HG03521 (cell line): ENCODE data around the gene CCDC82.

Source experiments
- ATAC-seq: cut with Tn5 transposase; IDR thresholded peaks from one replicate; pipeline ENCODE4 v1.9.1; 2021; ENCODE audit warnings: mild to moderate bottlenecking, moderate library complexity; ENCODE audit not compliant: unreplicated experiment

The CCDC82 gene

DNA sequence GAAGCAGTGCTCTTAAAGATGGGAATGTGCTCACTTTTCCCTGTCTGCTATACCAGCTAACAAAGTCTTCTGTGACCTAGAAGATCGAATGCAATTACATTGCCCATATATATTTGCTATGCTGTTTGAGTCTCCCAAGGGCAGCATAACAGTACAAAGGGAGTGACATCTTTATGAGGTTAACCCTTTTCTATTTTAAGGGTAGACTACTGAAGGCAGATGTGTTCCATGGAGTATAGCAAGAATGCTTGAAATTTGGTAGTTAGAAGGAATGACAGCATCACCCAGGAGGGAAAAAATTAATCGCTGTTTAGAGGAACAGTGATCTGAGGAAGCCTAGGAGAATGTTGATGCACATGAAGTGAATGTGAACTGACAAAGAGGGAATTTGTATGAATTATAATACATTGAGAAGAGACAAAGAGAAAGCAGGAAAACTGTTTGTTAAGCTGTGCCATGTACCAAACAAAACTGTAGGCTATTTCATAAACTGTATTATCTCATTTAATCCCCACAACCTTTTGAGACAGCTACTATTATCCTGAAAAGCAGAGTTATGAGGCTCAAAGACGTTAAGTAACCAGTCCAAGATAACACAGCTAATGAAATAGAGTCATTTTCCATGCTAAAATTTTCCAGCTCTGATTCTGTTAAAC is 59.7 kb downstream of the CCDC82 start:
- no peak for ATAC-seq

DNA sequence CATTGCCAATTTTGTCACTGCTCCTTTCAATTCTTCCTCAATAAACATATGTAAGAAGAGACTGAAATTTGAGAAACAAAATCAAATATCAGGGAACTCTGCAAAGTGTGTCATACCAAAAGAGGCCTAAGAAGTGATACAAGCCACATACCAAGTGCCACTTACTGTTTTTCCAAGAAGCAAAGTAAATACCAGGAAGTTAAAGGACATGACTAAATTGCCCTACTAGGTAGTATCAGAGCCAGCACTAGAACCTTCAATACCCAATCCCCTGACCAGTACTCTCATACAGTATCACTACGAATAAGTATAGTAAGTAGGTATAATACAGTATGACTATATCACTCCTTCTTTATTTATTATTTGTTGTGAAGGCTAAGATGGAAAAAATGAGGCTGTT is 60.3 kb downstream of the CCDC82 start:
- no peak for ATAC-seq

DNA sequence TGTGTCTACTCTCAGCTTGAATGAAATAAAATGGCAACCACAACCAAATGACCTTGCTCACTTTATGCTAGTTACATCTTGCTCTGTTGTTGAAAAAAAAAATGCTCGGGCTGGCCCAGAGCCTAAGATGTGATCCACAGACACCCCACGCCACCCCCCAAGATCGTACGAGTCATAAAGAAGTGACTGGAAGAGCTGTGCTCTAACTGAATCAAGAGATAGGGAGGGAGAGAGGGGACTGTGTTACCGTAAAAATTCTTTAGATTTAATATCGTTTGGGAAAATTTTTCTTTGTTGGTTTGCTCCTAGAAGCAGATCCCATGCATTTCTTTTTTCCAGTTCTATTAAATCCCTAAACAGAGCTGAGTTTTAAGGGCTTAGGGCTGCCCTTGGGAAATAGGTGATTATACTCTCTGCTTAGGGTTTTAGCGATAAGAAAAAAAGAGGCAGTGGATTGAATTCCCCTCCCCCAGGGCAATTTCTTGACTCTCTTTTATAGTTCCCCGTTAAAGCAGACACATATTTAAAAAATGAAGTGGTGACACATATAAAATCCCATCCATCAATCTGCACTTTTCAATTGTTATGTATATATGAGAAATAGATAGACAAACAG is 61.2 kb downstream of the CCDC82 start:
- ATAC-seq, result no peak

DNA sequence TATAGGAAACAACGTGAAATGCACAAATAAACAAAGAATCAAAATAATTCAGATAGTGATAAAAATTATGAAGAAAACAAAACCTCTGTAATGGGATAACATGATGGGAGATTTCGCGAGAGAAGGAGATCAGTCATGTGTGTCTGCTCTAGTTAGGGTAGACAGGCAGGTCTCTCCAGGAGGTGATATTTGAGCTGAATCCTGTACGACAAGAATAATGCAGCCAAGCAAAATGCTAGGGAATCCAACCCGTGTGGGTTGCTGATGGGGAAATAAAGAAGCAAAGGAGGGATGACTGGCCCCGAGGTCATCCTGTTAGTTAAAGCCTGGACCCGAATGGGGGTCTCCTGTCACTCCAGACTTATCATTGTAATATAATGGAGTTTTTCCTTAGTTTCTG is 62.8 kb downstream of the CCDC82 start:
- no peak for ATAC-seq

DNA sequence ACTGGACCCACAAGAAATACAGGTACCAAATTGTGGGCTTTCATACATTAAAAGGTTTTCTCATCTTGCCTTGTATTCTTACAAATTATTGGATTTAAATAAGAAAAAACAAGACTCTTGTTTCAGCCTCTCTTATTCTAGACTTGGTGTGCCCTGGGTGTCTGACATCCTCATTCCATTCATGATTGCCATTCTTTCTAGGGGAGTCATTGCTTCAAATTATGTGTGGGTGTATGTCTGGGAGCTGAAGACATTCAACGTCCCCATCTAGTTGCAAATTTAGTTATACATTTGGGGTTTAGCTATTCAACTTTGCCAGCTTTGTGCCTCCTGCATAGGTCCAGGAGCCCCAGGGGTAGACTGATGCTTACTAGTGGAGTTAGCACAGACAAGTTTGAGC is 64.8 kb downstream of the CCDC82 start:
- no peak for ATAC-seq

DNA sequence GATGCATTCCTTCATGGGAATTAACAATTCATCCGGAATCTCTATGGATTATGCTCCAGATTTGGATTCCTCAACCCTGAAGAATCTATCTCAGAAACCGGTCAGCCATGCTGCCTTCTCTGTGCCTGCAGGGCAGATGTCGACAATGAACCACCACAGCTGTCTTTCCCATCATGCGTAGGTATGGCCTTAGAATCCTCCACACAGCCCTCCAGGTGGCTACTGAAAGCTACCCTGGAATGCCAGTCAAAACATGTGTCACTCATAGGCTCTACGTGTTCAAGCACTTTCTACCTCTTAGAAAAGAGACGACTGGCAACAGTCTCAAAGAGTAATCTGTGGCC is 66.1 kb downstream of the CCDC82 start:
- no peak for ATAC-seq

DNA sequence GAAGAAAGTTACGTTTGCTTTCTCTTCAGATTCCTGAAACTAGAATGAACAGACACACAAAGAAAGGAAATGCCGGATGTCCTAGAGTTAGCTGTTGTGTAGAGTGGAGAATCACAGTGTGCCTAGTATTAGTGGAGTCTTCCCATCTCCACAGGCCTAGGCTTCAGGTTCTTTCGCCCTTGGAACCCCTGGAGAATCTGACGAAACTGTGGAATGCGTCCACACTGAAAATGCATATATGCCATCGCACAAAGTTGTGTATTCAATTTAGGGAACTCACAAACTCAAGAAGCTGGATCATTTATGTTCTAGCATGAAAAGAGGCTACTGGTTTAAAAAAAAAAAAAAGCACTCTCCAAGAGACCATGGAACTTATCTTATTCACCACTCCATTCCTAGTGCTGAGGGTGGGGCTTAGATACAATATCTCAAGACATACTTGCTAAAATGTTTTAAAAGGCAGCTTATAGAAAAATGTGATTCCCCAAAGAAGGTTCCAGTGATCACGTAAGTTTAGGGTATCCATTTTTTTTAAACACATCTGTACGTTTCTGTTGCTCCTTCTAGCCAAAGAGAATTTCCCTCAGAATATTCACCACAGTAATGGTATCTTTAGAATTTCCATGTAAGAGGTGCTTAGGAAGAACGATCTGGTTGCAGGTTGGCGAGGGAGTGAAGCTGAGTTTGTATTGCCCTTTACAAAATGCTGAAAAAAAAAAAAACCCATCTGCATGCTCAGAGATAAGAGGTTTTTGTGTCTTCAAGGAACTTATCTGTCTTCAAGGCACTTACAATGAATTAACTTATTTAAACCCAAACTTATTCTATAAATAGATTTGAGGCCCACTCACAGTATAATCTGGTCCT is 66.7 kb downstream of the CCDC82 start:
- no peak for ATAC-seq

DNA sequence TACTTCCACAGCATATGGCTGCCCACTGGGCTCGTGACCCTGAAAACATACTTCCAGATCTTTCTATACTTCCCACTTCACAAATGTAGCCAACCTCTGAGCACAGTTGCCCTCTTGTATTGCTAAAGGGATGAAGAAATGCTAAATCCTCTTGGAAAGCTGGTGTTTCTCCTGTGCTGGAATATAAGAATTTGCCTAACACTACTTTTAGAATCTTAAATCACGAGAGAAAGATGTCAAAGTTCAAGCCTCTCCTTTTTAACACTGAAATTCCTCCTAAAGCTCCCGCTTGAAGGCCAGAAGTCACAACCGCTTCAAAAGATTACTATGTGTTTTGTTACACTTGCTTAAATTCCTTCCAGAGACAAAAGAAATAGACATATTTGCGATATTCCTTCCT is 68.6 kb downstream of the CCDC82 start:
- ATAC-seq, result no peak

DNA sequence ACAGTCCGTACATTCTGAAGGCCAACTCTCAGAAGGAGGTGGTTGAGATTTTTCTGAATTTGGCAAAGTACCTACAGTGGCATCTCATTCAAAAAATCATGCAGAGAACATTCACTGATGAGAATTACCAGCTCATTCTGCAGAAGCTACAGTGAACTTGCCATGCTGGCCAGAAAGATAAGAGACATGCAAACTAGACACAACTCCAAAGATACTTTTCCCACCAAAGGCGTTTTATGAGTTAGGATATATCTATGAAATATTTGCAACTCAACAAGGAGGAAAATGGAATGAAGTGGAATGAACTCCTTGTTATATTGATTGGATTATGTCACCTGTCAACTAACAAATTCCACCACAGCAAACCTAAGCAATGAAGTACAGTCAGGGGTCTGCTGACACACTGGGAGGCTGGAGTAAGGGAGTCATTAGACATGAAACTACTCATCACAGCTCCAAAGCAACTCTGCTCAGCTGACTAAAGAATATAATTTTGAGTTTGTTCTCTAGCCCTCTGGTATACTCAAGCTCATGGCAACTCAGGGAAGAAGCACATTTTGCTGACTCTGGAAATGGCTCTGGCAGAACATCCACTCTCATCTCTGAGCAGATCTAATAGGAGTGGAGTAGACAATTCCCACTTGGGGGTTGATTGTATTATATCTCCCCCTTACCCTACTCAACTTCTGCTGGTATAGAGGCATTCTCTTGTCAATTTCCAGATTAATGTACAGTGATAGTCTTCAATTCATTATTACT is 69.6 kb downstream of the CCDC82 start:
- ATAC-seq, result no peak

DNA sequence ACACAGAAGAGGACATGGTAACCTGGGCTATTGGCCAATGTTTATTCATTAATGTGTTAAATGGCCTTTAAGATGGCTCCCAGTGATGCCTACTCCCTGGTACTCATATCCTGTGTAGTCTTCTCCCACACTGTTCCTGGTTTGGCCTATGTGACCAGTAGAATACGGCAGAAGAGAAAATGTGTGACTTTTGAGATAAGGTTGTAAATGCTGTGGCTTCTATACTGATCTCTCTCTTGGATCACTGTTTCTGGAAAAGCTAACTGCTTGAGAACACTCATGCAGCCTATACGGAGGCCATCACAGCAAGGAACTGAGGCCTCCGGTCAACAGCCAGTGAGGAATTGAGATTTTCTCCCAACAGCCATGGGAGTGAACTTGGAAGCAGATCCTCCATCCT is 70.9 kb downstream of the CCDC82 start:
- ATAC-seq, result no peak

DNA sequence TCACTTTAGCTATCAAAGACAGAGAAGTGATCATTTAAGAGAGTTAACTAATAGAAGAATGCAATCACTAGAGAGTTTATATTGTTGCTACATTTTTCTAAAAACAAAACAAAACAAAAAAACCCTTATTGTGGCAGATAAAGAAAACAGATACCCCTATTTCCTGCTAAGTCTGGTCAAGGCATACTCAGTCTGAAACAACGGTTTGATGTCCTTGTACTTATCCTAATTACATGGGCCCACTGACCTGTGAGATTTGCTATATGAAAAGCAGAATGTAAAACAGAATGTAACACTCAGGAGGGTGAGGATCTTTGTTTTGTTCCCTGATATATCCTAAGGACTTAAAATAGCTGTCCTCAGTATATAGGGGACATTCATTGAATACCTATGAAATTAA is 71.3 kb downstream of the CCDC82 start:
- ATAC-seq, result no peak

DNA sequence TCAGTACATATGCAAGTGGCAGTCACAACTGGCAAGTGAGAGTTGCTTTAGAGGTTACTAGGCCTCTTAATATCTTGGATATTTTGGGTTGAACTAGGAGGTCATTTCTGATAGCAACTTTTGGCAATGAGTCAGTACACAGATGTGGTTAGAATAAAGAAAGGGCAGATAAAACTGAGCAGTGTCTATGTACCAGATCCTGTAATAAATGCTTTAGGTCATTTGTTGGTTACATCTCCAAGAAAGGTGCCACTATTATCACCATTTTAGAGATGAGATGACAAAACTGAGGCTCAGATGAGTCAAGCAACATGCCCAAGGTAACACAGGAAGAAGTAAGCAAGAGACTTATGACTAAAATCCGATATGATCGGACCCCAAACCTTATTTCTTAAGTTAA is 71.7 kb downstream of the CCDC82 start:
- no peak for ATAC-seq

DNA sequence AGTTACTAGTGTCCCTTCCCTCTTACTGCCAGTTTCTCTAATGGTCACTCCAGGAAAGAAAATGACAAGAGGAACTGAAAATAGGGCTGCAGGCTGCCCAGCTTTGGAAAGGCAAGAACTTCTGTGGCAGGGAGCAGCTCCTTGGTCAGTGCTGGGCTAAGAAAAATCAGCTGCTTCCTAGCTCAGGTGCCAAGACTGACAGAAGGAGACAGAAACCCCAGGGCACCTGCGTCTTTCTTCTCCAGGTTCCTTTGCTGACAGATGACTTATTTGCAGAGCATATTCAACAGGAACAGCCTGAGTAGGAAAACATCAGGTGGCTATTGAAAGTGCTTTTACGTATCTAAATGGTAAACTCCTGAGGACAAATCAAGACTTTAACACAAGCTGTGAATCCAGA is 72.1 kb downstream of the CCDC82 start:
- no peak for ATAC-seq

DNA sequence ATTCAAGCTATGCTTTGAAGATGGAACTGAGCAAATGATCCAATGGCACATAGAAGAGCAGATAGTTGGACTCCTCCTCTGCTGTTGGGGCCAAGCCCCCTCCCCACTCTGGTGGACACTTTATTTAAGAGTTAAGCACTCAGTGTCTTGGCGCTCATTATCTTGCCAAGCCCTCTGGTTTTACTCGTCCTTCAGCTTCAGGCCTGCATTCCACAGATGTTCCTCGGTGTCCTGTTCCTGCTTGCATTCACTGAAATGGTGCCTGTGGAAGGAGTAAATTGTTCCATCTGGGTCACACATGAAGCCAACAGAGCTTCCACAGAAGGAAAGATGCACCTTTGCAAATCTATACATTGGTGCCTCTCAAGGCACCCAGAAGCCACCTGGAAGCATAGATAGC is 72.8 kb downstream of the CCDC82 start:
- no peak for ATAC-seq

DNA sequence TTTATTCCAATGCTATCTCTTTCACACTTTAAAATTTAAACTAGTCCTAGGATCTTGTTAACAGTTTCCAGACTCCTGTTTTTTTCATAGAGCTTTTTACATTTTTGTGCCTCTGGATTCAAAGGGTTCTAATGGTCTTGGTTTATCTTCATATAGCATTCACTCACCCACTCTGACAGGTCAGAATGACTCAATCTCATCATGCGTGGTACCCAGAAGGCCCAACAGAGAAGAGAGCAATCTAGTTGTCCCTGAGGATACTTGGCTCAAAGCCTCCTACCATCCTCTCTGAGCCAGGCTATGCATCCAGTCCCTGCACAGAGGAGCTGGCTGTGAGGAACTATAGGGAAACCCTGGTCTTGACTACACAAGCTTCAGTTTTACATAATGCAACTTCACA is 74.2 kb downstream of the CCDC82 start:
- ATAC-seq, result no peak

DNA sequence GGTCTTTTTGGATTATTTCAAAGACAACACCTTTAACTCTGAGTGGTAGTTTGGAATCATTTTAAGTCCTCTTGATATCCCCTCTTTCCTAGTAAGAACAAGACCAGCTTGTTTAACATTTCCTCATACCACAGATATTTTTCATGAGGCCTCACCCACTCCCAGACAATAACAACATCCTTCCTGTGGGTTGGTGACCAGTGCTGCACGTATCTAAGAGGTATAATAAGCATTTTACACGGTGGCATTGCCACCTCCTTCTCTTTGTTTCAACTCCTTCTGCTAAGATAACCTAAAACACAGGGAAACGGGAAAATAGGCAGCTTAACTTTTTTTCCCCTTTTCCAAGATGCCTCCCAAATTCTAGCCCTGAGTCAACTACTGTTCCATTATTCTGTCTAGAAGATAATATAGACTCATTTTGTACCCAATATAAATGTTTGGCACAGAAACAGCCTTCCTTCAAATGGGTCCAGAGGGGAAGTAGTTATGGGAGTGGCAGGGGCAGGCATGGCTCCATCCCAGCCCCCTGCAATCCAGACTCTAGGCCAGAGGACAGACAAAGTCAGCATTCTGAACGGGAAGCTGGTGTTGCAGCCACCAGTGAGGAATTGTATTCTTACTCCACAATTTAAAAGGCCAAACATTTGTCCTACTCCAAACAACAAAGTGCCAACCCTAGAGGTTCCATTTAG is 75.2 kb downstream of the CCDC82 start:
- ATAC-seq, result no peak

DNA sequence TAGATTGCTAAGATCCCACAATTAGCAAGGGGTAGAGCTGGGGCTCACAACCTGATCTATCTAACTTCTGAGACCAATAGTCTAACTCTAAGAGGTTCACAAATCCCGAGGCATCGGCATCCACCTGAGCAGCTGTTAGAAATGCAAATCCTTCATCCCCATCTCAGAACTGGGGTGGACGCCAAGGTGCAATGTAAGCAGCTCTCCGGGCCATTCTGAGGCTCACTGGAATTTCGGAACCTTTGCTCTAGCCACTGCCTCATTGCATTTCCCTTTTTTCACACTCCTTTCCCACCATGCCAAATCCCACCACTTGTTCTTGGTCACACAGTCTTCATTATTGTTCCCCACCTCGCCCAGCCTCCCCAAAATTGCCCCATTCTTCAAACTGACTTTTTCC is 76.5 kb downstream of the CCDC82 start:
- no peak for ATAC-seq

DNA sequence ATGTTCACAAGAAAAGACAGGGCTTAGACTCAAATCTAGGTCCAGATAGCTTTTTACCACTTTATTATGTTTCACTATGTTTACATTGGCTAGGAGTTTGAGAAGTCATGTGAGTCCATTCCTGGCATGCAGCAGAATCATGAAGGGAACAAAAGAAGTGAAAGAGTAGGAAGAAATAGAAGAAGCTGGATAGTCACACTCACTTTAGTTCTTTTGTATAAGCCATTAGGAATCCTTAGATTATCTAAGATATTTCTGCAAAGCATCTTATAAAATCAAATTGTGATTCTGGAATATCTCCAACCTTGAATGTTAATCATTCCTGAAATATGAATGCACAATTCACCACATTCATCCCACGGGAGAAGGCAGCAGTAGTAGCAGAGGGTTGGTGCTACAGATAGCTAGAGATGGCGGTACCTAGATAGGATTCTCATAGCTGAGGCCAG is 78.6 kb downstream of the CCDC82 start:
- no peak for ATAC-seq

DNA sequence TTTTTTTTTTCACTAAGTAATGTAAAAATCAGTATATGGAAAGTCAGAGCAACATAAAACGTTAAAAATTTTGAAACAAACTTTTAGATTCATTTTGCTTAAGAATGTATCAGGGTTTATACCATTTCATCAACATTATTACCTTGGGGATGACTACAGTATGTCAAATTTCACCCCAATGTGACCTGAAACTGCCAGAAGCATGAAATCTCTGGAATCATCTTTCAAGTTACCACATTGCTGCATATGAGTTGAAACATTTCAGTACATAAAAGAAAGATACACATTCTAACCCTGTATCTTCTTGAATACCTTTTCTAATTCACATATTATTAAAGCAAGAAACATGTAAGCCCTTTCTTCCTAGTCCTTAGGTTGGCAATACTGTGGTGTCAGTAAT is 79.5 kb downstream of the CCDC82 start:
- ATAC-seq, result no peak

DNA sequence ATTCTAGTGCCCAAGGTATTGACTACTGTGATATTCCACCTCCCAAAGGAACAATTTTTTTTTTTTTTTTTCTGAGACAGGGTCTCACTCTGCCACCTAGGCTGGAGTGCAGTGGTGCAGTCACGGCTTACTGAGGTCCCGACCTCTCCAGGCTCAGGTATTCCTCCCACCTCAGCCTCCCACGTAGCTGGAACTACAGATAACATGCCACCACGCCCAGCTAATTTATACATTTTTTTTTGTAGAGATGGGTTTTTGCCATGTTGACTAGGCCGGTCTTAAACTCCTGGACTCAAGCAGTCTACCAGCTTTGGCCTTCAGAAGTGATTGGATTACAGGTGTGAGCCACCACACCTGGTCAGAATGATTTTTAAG is 80.1 kb downstream of the CCDC82 start:
- no peak for ATAC-seq
